SU-DHL-6 (cell line): ENCODE results near the gene HOMER3.

Source experiments
- CTCF ChIP-seq: fragments of 200-600 bp; sonication (generic); IDR thresholded peaks from one replicate; pipeline ENCODE4 v1.5.1; 2017; ENCODE audit warnings: antibody characterized with exemption, mild to moderate bottlenecking, low read length, moderate library complexity; ENCODE audit not compliant: insufficient read depth, poor library complexity, severe bottlenecking
- EZH2phosphoT487 ChIP-seq: fragments of 200-600 bp; sonication (generic), shearing (Covaris generic); conservative IDR thresholded peaks from 2 replicates; pipeline ENCODE4 v1.6.1; 2018; ENCODE audit warnings: mild to moderate bottlenecking, antibody characterized with exemption, low read length, moderate library complexity, mixed read lengths

GRCh38 chr19:18895038-18895823 lies 45.8 kb downstream of the HOMER3 start:
- TF ChIP-seq CTCF: no peak
- no peak for TF ChIP-seq EZH2phosphoT487
